Skeletal muscle satellite cell (primary cell): ENCODE results near the gene CACNA2D3.

Source experiments
- H3K27me3 ChIP-seq: 2 replicates; pipeline ENCODE4 v1.7.0; 2013; ENCODE audit warnings: low read length; ENCODE audit not compliant: control insufficient read depth, insufficient read depth
- H3K36me3 ChIP-seq: 2 replicates; pipeline ENCODE4 v1.7.0; 2013; ENCODE audit warnings: mild to moderate bottlenecking, control low read depth, low read length; ENCODE audit not compliant: insufficient read depth
- H3K4me1 ChIP-seq: 2 replicates; pipeline ENCODE4 v1.7.0; 2013; ENCODE audit warnings: low read length; ENCODE audit not compliant: control insufficient read depth, insufficient read depth
- H3K4me2 ChIP-seq: 2 replicates; pipeline ENCODE4 v1.7.0; 2013; ENCODE audit warnings: mild to moderate bottlenecking, low read length
- H3K4me3 ChIP-seq: 2 replicates; pipeline ENCODE4 v1.7.0; 2013; ENCODE audit warnings: low read length
- H3K9ac ChIP-seq: 2 replicates; pipeline ENCODE4 v1.7.0; 2013; ENCODE audit warnings: mild to moderate bottlenecking, low read depth, low read length, moderate library complexity
- H3K9me3 ChIP-seq: replicated peaks from 2 replicates; pipeline ENCODE4 v1.7.0; 2013; ENCODE audit warnings: mild to moderate bottlenecking, control low read depth, low read length

The CACNA2D3 gene

GRCh38 chr3:54173371-54173770 lies 51.0 kb downstream of the CACNA2D3 start:
- Histone ChIP-seq H3K36me3 (no peaks in the 10 kb centered on the region), H3K4me2 (no peak overlapping the region), H3K27me3 (no peaks in the 10 kb centered on the region), H3K9me3 (no peaks in the 10 kb centered on the region), H3K9ac (no peak overlapping the region), H3K4me1 (no peaks in the 10 kb centered on the region), H3K4me3 (no peak overlapping the region)

GRCh38 chr3:54176106-54176505 lies 53.8 kb downstream of the CACNA2D3 start:
- Histone ChIP-seq H3K27me3 (no peaks in the 10 kb centered on the region), H3K4me2 (no peak overlapping the region), H3K9ac (no peak overlapping the region), H3K9me3 (no peaks in the 10 kb centered on the region), H3K36me3 (no peaks in the 10 kb centered on the region), H3K4me1 (no peaks in the 10 kb centered on the region), H3K4me3 (no peak overlapping the region)

- H3K27me3 ChIP-seq, result no peaks in the 10 kb centered on the region
- no peak overlapping the region for H3K4me2 ChIP-seq
- no peaks in the 10 kb centered on the region for H3K4me1 ChIP-seq
- no peaks in the 10 kb centered on the region for H3K36me3 ChIP-seq
- H3K4me3 ChIP-seq, result no peak overlapping the region
- no peak overlapping the region for H3K9ac ChIP-seq
- H3K9me3 ChIP-seq, result no peaks in the 10 kb centered on the region
Observed at GRCh38 chr3:54177816-54178215, 55.5 kb downstream of the CACNA2D3 start.

- Histone ChIP-seq H3K27me3 (no peaks in the 10 kb centered on the region), H3K9ac (no peak overlapping the region), H3K9me3 (no peaks in the 10 kb centered on the region), H3K4me3 (no peak overlapping the region), H3K4me2 (no peak overlapping the region), H3K36me3 (no peaks in the 10 kb centered on the region), H3K4me1 (no peaks in the 10 kb centered on the region)
Observed at GRCh38 chr3:54178376-54178775, 56.0 kb downstream of the CACNA2D3 start.

- H3K27me3 ChIP-seq, result no peaks in the 10 kb centered on the region
- no peaks in the 10 kb centered on the region for H3K4me1 ChIP-seq
- H3K9me3 ChIP-seq, result no peaks in the 10 kb centered on the region
- no peak overlapping the region for H3K9ac ChIP-seq
- H3K4me2 ChIP-seq, result no peak overlapping the region
- no peak overlapping the region for H3K4me3 ChIP-seq
- H3K36me3 ChIP-seq, result no peaks in the 10 kb centered on the region
Observed at GRCh38 chr3:54180921-54181320, 58.6 kb downstream of the CACNA2D3 start.

- no peaks in the 10 kb centered on the region for H3K27me3 ChIP-seq
- H3K9me3 ChIP-seq, result no peaks in the 10 kb centered on the region
- no peak overlapping the region for H3K9ac ChIP-seq
- no peaks in the 10 kb centered on the region for H3K36me3 ChIP-seq
- H3K4me3 ChIP-seq, result no peak overlapping the region
- H3K4me1 ChIP-seq, result no peaks in the 10 kb centered on the region
- H3K4me2 ChIP-seq, result no peak overlapping the region
Observed at GRCh38 chr3:54182242-54182641, 59.9 kb downstream of the CACNA2D3 start.

- H3K36me3 ChIP-seq, result no peaks in the 10 kb centered on the region
- no peaks in the 10 kb centered on the region for H3K4me1 ChIP-seq
- H3K27me3 ChIP-seq, result no peaks in the 10 kb centered on the region
- H3K9ac ChIP-seq, result no peak overlapping the region
- no peak overlapping the region for H3K4me3 ChIP-seq
- no peaks in the 10 kb centered on the region for H3K9me3 ChIP-seq
- H3K4me2 ChIP-seq, result no peak overlapping the region
Observed at GRCh38 chr3:54185740-54186139, 63.4 kb downstream of the CACNA2D3 start.

- H3K4me1 ChIP-seq, result no peaks in the 10 kb centered on the region
- no peaks in the 10 kb centered on the region for H3K36me3 ChIP-seq
- H3K9me3 ChIP-seq, result no peaks in the 10 kb centered on the region
- no peak overlapping the region for H3K9ac ChIP-seq
- no peak overlapping the region for H3K4me2 ChIP-seq
- no peaks in the 10 kb centered on the region for H3K27me3 ChIP-seq
- no peak overlapping the region for H3K4me3 ChIP-seq
Observed at GRCh38 chr3:54188176-54188791, 65.9 kb downstream of the CACNA2D3 start.

GRCh38 chr3:54191220-54191619 lies 68.9 kb downstream of the CACNA2D3 start:
- no peak overlapping the region for H3K4me3 ChIP-seq
- no peaks in the 10 kb centered on the region for H3K36me3 ChIP-seq
- no peaks in the 10 kb centered on the region for H3K27me3 ChIP-seq
- H3K9me3 ChIP-seq, result no peaks in the 10 kb centered on the region
- no peaks in the 10 kb centered on the region for H3K4me1 ChIP-seq
- H3K9ac ChIP-seq, result no peak overlapping the region
- H3K4me2 ChIP-seq, result no peak overlapping the region

- no peaks in the 10 kb centered on the region for H3K4me1 ChIP-seq
- H3K27me3 ChIP-seq, result no peaks in the 10 kb centered on the region
- no peak overlapping the region for H3K4me3 ChIP-seq
- H3K9me3 ChIP-seq, result no peaks in the 10 kb centered on the region
- no peak overlapping the region for H3K9ac ChIP-seq
- no peak overlapping the region for H3K4me2 ChIP-seq
- H3K36me3 ChIP-seq, result no peaks in the 10 kb centered on the region
Observed at GRCh38 chr3:54192026-54192425, 69.7 kb downstream of the CACNA2D3 start.

GRCh38 chr3:54193093-54193492 lies 70.7 kb downstream of the CACNA2D3 start:
- no peak overlapping the region for H3K4me2 ChIP-seq
- no peak overlapping the region for H3K9ac ChIP-seq

GRCh38 chr3:54196360-54196991 lies 74.1 kb downstream of the CACNA2D3 start:
- no peaks in the 10 kb centered on the region for H3K36me3 ChIP-seq
- H3K27me3 ChIP-seq, result no peaks in the 10 kb centered on the region
- H3K4me3 ChIP-seq, result no peak overlapping the region
- H3K9ac ChIP-seq, result no peak overlapping the region
- no peak overlapping the region for H3K4me2 ChIP-seq
- no peaks in the 10 kb centered on the region for H3K9me3 ChIP-seq
- no peaks in the 10 kb centered on the region for H3K4me1 ChIP-seq

More at GRCh38 chr3:54193093-54193492, 70.7 kb downstream of the CACNA2D3 start:
- Histone ChIP-seq H3K9me3 (no peaks in the 10 kb centered on the region), H3K36me3 (no peaks in the 10 kb centered on the region), H3K4me1 (no peaks in the 10 kb centered on the region), H3K4me3 (no peak overlapping the region), H3K27me3 (no peaks in the 10 kb centered on the region)
